Neural crest cell (in vitro differentiated cells): ENCODE data around the gene ECSCR. TPM values are rescaled to one million over a fixed set of nuclear protein-coding genes. Genes with fewer than 3 reads are reported as not detected.
"Not testable (repeated sequence)": the region's sequence is repeated elsewhere in the genome, so short reads cannot be mapped to it uniquely, and the experiment has no call there.

Experiments
- DNase-seq: peaks from one replicate; pipeline ENCODE4 v3.0.0; 2021; ENCODE audit warnings: low read depth, mixed read lengths, low spot score
- H3K27ac Mint-ChIP-seq: one replicate; pipeline ENCODE4 v1.8.0; 2021; ENCODE audit warnings: mild to moderate bottlenecking, mixed read lengths; ENCODE audit not compliant: unreplicated experiment
- H3K27me3 Mint-ChIP-seq: 2 replicates; pipeline ENCODE4 v1.8.0; 2021; ENCODE audit warnings: low read depth, mild to moderate bottlenecking, mixed read lengths
- H3K36me3 Mint-ChIP-seq: 2 replicates; pipeline ENCODE4 v1.8.0; 2021; ENCODE audit warnings: low read depth, mild to moderate bottlenecking, mixed read lengths
- H3K4me1 Mint-ChIP-seq: 2 replicates; pipeline ENCODE4 v1.8.0; 2021; ENCODE audit warnings: mixed read lengths
- H3K4me3 Mint-ChIP-seq: one replicate; pipeline ENCODE4 v1.8.0; 2021; ENCODE audit warnings: mild to moderate bottlenecking, mixed read lengths
- H3K9me3 Mint-ChIP-seq: 2 replicates; pipeline ENCODE4 v1.8.0; 2021; ENCODE audit warnings: mixed read lengths
- CTCF ChIP-seq: fragments of 200-600 bp; sonication (generic); conservative IDR thresholded peaks from 2 replicates; pipeline ENCODE4 v1.5.0; 2021; ENCODE audit warnings: antibody characterized with exemption, mild to moderate bottlenecking
- long read RNA-seq: library from polyadenylated mRNA; unstranded; transcript quantifications from one replicate; pipeline ENCODE4 v2.0.0, GENCODE V29; 2020
- total RNA-seq: library from RNA; stranded (reverse); gene quantifications from 2 replicates; pipeline ENCODE4 v1.2.1, GENCODE V29; 2021

The ECSCR gene
- not detected in 2 replicates for total RNA-seq
- long read RNA-seq, result 0 reads

- H3K4me3 Mint-ChIP-seq, result no peak within 1 kb of the TSS
- DNase-seq, result no peak
- H3K36me3 Mint-ChIP-seq, result no peaks in the 10 kb centered on the region
- H3K27ac Mint-ChIP-seq, result no peak within 1 kb of the TSS
- no peak for TF ChIP-seq CTCF
- peaks cover 17% of the 10 kb centered on the region for H3K4me1 Mint-ChIP-seq
- no peaks in the 10 kb centered on the region for H3K9me3 Mint-ChIP-seq
- no peaks in the 10 kb centered on the region for H3K27me3 Mint-ChIP-seq
These were observed at the start of gene ECSCR for GRCh38 chr5:139462586-139463276. Gene ECSCR, minus strand, starts transcription at chr5:139462743. Its CDS starts 73 bp downstream, at chr5:139462670.

- H3K9me3 Mint-ChIP-seq, H3K36me3 Mint-ChIP-seq, DNase-seq, H3K27me3 Mint-ChIP-seq, H3K4me1 Mint-ChIP-seq, H3K4me3 Mint-ChIP-seq, H3K27ac Mint-ChIP-seq: not testable (repeated sequence)
These were observed 42.2 kb upstream of the ECSCR start for GRCh38 chr5:139504722-139505121.

- DNase-seq, H3K27ac Mint-ChIP-seq, H3K4me3 Mint-ChIP-seq, H3K9me3 Mint-ChIP-seq, H3K36me3 Mint-ChIP-seq, H3K4me1 Mint-ChIP-seq, H3K27me3 Mint-ChIP-seq: not testable (repeated sequence)
These were observed 41.3 kb upstream of the ECSCR start for GRCh38 chr5:139503879-139504278.

GRCh38 chr5:139503036-139503817, 40.7 kb upstream of the ECSCR start:
- DNase-seq, H3K4me3 Mint-ChIP-seq, H3K27me3 Mint-ChIP-seq, H3K36me3 Mint-ChIP-seq, H3K4me1 Mint-ChIP-seq, H3K27ac Mint-ChIP-seq, H3K9me3 Mint-ChIP-seq: not testable (repeated sequence)

- Mint-ChIP-seq H3K4me1 (no peaks in the 10 kb centered on the region), H3K27ac (no peak overlapping the region), H3K36me3 (no peaks in the 10 kb centered on the region), H3K9me3 (no peaks in the 10 kb centered on the region), H3K4me3 (no peak overlapping the region), H3K27me3 (peaks cover 3% of the 10 kb centered on the region)
- no peak for TF ChIP-seq CTCF
- no peak for DNase-seq
These were observed 38.8 kb upstream of the ECSCR start for GRCh38 chr5:139501381-139501780.

- Mint-ChIP-seq H3K27me3 (no peaks in the 10 kb centered on the region), H3K36me3 (no peaks in the 10 kb centered on the region), H3K9me3 (no peaks in the 10 kb centered on the region), H3K4me1 (no peaks in the 10 kb centered on the region), H3K4me3 (no peak overlapping the region), H3K27ac (no peak overlapping the region)
- no peak for DNase-seq
- no peak for TF ChIP-seq CTCF
These were observed 33.3 kb upstream of the ECSCR start for GRCh38 chr5:139495638-139496435.
